ENCODE results near the gene TRPM8.
A peak's percentile ranks its signal among the peaks of the same experiment; 100 is the strongest.

Gene TRPM8

DNA sequence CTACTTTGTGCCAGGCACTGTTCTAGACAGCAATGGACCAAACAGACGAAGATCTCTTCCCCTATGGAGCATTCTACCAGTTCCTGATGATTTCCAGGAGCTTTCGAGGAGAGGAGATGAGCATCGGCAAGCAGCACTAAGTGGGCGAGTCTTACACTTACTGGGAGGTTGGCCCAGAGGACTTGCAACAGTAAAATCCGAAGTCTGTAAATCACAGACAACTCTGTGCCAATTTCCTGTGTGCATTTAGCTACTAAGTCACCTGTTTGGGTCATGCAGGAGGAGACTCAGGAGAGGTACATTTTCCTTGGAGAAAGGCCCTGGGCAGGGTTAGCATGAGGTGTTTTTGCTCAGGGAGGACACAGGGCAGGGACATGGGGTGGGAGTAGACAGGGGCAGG lies 58.9 kb downstream of the TRPM8 start:
- no peak for DNase-seq

DNA sequence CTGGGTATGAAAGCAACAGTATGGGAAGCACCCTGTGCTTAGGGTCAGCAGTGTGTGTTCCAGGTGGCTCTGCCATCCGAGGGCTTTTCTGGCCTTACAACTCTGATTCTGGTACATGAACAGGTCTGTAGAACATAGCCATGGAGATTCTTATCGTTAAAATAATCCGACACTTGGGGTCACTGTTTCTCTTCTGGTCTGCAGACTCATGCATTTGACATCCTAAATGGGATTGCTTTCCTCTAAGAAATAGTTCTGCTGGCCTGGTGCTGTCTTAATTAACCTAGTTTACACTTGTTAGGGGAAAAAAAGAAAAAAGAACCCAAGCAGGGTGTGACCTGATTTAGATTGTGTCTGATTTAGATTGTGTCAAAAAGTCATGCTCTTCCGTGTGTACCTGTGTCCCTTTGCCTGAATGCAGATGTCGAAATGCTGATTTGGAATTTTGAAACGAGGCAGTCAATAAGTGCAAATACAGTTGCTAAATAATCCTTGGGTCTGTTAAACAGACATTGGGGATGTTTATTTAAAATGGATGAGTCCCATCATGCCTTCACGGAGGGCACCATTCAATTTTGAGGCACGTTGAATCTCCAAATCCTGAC lies 59.6 kb downstream of the TRPM8 start:
- peak; percentile 17 to 44 (median 30) for DNase-seq

DNA sequence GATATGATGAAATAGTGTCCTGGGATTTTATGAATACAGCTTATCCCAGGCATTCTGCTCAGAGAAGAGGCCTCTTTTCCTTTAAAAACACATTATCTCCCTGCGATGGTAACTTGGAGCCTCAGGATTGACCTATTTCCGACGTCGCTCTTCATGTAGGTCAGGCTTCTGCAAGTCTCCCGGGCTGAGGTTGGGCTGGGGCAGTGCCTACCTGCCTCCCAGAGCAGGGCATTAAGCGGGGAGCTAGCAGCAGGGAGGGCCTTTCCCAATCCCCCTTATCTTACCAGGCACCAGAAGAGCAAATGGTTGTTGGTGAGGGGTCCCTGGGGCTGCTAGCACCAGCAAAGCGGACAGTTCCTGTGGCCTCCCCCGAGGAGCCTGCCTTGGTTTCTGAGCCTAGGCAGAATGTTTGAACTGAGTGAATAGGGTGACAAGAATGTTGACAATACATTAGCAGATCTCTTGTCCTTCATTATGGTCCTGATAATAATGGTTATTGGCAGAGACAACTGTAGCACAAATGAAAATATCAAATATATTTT lies 60.2 kb downstream of the TRPM8 start:
- DNase-seq = no peak

DNA sequence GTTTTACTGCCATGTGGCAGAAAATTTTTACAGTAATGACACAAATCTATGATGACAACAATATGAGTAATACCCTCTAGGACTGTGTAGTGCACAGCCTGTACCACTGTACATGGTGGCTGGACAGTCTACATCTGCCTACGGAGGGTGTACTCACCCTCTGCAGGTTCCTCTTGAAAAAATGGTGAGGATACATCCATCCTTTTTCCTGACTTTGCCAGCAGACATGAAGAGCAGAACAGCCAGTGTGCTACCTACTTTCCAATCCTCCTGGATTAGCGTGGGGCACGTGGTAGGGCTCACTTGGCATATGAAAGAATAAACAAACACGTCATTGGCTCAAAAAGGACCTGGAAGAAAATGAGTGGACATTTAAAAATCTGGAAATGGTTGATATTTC lies 62.6 kb downstream of the TRPM8 start:
- DNase-seq = no peak

DNA sequence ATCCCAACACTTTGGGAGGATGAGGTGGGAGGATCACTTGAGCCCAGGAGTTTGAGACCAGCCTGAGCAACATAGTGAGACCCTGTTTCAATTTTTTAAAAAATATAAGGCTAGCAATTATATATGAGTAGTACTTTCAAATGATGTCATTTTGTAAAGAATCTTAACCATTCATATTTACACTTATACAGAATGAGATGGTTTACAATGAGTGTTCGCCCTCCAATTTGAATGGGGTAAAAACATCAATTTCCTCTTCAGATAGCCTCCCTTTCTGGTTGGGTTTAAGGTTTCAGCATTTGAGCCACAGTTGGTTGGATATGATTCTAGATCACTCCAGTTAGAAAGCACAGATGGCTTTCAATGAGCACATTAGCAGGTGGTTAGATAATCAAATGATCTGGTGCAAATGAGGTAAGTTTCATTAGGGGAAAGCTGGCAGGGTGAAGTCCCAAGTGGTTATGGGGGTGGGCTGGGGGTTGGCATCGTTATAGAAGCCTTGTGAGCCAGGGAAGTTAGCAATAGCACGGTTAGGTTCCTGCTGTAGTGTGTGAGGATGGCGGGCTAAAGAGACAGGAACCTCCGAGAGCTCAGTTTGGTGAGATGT lies 63.9 kb downstream of the TRPM8 start:
- no peak for DNase-seq

DNA sequence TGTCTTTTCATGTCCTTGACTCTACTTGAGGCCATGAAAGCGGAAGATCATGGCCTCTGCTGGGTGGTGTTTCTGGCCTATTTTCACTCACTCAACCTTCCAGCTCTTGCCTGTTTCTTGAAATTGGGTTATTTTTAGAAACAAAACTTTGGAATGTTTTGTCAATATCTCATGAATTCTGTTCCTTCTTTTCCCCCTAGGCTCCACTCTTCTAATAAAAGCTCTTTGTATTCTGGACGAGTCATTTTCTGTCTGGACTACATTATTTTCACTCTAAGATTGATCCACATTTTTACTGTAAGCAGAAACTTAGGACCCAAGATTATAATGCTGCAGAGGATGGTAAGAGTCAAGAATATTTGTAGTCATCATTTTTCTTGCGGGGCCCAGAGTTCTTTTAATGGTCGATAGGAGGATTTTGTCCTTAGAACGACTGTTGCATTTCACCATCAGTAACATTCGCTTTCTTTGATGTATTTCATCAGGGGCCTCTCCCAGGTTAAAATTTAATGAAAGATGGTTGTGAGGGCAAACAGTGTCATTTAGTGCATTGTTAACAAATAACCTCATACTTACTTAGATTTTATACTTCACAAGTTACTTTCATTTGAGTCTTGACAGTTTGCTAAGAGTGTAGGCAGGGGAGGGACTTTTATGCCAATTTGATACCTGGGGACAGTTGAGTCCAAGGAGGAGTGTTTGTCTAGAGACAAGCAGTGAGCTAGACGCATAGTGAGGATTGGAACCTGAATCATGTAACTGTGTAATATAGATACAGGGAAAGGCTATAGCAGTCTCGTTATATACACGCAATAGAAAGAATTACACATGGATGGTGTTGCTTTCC lies 64.6 kb downstream of the TRPM8 start:
- DNase-seq = no peak

DNA sequence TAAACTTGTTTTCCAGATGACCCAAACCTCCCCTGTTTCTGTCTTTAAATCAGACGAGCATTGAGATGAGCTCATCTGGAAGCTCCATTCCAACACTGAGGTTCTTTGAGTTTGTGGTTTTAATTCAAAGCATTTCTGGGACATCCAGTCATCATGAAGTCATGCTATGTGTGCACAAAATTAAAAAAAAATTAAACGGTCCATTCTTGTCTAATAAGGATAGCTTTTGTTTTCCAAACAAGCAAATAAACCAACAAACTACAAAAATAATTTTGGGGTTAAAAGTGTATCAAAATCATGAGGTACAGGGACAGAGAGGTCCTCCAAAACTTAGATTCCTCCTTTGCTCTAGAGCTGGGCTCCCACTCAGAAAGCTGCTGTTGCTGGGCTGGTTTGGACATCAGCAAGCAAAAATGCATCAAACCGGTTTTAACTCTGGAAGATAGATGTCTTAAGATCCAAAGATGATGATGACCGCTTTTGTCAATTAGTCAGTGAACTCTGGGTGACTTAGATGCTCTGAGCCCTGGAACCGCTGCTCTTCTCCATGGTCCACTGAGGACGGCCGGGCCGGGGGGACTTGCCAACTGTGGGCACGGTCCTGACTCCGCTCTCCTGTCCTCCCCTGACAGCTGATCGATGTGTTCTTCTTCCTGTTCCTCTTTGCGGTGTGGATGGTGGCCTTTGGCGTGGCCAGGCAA lies 65.4 kb downstream of the TRPM8 start:
- DNase-seq = no peak

DNA sequence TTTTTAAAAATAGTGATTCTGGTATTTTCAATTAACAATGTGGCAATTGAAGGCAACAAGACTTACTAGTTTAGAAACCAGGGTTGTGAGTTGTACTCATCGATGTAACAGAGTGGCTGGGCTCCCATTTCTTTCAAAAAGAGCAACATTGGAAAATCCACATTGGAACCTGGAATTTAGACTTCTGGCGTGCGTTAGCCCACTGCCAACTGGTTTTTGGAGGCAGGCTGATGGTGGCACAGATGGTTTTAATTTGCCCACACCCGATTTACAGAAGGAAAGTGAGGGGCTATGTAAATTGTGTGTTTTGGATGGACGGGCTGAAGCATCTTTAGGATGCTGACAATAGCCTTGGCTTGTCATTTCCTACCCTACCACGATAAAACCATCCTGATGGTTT lies 66.3 kb downstream of the TRPM8 start:
- no peak for DNase-seq

DNA sequence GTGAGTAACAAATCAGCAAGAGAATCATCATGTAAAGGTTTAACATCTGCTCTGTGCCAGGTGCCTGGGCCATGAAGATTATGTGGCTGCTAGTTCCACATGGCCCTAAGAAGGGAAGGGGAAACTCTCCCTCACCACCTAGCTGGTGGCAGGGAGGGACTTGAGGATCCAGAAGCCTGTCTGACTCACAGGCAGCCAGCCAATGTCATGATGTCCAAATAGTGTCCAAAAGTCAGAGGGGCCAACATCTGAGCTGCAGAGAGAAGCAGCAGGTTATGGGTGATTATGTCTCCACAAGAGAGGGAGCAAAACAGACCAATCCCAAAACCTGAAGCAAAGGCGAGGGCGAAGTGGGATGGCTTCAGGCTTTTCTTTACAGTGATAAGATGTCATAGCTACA lies 71.4 kb downstream of the TRPM8 start:
- no peak for DNase-seq

DNA sequence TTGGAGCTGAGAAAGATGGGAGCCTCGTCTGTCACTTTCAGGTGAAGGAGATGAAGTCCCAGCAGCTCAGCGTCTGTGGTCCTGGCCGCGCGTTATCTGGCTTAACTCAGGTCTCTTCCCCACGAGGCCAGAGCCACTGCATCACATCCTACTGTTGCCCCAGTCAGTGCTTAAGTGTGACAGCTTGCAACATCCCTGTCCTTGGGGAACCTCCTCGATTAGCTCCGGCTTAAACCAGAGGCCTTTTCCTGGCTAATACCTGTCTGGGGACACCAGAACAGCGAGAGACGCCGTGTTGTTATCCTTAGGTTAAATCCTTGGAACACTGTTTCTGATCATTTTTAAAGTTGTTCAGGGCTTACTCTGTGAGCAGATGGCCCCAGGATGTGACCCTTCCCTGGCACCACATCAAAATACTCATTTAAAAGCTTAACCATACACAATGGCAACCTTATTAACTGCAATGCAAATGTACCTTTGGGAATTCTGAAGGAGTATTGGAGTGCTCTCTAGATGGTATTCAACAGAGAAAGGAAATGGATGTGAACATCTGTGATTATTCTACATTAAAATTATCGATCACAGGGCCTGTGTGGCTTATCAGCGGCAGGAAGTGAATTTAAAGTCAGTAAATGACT lies 72.2 kb downstream of the TRPM8 start:
- no peak for DNase-seq

DNA sequence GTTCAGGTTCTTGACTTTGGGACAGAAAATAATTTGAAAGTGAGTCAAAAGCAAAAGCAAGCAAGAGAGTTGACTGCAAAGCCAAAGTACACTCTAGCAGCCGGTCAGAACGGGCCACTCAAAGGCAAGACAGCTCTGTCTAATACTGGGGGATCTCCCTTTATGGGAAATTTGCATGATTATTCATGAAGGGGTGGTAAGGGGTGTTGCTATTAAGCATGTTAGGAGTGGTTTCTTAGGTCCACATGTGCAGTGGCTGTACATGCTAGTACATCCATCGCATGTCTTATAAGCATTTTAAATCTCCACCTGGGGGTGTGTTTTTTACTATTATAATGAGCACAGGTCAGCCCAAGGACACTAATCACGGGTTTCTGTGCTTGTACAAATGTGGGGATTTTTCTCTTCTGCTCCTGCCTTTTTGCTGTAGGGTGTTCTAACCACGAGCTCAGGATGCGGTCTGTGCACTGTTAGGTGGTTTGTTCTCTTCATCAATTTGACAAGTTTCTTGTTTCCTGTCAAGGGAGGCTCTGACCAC lies 73.2 kb downstream of the TRPM8 start:
- no peak for DNase-seq

DNA sequence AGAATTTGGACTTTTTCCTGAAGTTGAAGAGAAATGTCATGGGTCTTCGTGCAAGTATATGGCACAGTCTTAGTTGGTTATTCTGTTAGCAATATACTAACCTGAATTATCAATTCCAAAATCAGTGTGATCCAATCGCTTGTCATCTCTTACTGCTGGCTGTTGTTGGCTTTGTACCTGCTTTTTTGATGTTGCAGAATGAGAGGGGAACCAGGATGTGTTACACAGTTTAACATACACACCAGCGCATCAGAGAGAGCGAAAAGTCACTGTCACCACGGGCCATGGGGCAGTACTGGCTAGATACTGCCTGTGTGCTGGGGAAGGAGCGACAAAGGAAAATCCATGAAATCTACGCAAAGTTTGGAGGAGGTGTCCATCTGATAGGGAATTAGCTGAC lies 74.0 kb downstream of the TRPM8 start:
- no peak for DNase-seq

DNA sequence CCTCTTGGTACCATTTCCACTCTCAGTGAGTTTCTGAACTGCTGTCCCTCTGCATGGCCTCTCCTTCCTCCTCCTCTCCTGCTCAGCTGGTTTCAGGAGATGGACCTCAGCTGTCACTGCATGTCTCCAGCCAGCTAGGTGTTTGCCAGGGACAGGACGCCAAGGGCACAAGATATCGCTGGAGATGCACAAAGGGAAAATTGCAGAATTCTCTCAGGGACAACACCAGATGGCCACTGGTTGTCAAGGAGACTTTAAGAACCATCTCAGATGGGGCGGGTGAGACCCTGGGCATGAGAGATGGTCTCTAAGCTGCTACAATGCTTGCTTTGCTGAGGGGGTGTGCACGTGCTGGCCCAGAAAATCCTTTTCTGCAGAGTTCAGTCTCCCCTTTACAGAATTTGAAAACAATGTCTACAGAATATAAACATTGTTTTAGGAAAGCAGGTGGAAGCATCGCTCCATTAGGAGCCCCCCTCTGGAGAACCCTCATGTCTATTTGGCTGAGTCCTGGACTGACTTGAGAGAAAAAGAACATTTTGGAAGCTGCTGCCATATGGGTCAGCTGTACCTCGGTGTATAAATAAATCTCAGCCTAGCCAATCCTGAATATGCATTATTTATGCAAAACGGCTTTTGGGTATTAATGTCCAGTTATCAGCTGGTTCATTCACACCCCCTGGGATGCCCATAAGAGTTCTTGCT lies 75.5 kb downstream of the TRPM8 start:
- DNase-seq = no peak

DNA sequence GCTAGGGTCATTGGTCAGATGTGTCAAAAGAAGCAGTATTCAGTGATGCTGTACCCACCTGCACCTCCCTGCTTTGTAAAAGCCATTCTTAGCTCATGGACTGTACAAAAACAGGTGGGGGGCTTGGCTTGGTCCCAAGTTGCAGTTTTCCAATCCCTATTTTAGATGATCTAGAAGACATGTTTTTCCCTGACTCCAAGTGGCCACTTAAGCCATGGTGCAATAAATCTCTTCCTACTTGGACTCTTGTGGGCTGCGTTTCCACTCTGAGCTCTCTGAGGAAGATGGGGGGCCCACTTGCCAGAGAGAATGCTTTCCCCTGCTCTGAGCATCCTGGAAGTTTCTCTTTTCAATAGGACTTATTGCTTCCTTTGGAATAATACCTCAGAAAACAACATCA lies 76.3 kb downstream of the TRPM8 start:
- DNase-seq = no peak

DNA sequence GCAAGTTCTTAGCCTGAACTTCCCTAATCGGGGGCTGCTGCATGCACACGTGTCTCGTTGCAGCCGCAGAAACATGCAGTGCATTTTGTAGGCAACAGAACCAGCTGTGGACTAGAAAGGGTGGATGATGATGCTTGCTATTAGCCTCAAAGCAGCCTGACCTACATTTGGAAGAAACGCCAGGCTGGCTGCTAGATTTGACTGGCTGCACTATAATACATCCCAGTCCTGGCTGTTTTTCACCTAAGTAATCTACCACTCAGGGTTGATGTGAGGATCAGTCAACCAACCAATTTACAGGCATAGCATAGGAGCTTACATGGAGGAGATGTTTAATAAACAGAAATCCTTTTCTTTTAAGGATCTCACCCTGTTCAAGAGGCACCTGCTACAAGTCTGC lies 77.0 kb downstream of the TRPM8 start:
- DNase-seq = no peak

DNA sequence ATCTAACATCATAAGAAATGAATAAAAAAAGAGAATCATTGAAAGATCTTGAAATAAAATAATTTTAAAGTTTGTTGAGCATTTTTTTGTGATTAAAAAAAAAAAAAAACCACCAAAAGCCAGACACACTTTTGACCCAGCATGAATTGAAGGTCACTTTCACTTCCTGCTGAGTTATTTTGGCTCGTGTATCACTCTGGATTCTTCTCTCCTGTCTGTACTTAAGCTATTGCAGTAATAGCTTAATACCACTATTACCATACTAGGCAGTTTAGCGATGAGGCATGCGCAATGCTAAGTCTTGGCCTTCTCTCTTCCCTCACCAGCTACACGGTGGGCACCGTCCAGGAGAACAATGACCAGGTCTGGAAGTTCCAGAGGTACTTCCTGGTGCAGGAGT lies 78.8 kb downstream of the TRPM8 start:
- peak in 1 of 4 experiments; percentile 6 for DNase-seq

DNA sequence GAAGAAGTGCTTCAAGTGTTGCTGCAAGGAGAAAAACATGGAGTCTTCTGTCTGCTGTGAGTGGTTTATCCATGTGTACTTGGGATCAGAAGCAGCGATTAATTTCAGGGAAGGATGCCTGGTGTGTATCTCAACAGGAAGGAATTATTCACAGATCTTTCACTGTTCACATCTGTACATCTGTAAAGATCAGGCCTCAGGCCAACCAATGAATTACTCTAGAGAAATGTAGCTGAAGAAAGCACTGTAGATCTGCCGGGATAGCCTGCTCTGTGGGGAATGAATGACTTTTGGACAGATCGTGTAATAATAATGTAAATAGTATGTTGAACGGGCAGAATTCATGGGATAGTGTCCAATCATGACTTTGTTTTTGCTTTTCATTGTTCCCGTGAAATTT lies 79.3 kb downstream of the TRPM8 start:
- DNase-seq = no peak

DNA sequence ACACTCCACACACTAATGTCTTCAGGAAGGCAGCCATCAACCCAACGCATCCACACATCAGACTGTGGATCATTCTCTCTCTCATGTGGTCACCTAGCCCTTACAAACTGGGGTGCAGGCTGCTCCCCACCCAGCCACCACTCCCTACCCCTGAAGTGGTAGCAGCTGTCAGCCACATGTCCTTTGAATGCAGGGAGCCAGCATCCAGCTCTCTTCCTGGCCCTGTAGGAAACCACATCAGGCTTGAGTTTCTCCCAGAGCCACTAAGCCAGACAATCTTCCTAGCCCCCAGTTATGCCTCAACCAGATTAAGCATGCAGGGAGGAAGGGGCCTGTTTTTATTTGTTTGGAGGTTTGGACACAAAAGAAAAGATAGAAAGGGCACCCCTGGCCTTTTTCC lies 80.5 kb downstream of the TRPM8 start:
- DNase-seq = no peak

DNA sequence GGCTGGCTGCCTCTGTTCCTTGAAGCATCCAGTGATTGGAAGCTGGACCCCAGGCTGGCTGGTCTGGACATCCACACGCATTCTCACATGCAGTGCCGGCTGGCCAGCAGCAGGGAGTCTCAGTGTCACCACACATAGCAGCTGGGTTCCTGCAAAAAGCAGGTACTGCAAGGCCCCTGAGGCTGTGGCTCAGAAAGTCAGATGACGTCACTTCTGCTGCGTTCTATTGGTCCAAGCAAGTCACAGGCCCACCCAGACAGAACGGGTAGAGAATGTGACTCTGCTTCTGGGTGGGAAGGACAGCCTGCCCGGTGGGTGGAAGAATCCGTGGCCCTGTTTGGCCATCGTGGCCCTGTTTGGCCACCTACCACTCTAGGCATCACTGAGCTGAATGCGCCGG lies 82.0 kb downstream of the TRPM8 start:
- no peak for DNase-seq

DNA sequence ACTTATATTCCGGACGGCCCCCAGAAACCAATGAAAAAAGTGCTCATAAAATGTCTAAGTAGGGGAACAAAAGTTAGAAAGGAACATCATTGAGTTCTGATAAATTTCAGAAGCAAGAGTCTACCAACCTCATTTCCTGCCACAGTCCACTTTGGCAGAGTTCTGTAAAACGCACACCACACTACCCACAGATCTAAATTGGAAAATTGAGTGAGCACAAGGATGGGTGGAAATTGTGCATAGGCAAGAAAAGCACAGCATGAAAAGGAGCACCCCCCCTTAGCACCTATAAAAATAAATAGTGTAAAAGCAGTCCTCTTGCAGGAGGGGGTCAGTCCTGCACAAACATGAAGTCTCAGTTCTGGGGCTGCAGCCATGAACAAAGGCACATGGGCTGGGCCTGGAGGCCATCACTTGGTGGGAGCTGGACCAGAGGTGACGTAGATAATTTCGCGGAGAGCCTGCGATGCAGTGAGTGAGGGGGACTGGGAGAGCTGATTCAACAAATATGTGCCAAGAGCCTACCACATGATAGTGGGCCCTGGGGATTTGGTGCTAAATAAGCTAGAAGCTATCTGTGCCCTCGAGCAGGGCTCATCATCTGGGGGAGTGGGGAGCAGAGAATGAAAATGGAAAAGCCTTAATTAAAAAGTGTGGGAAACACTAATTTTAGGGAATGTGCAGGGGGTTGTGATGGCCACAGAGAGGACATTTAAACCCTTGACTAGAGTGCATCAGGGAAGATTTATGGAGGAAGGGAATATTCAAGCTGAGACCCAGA lies 84.4 kb downstream of the TRPM8 start:
- DNase-seq = no peak

DNA sequence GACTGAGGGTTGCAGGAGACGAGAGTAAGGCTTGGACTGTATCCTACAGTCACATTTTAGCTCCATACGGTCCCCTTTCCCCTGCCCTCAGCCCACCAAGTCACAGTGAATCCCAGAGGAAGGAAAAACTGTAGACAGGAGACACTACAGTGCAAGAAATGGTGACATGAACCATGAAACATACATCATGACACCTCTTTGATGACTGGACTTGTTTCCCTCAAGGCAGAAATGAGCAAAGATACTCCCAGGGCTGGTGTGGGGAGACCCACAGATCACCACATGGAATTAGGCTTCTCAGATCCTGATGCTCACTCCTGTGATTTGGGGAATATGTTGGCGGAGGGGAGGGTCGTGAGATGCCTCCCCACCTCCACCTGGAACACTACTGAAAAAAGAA lies 85.1 kb downstream of the TRPM8 start:
- DNase-seq = no peak
